H1 (cell line): Measurements from ENCODE around the gene ENDOD1. TPM values are rescaled to one million over a fixed set of nuclear protein-coding genes. Genes with fewer than 3 reads are reported as not detected.

ENCODE experiments used
- BRCA1 ChIP-seq: IDR thresholded peaks from 2 replicates; pipeline ENCODE4 v1.6.1; 2012; ENCODE audit warnings: low read depth, low read length, improper control_type of control experiment
- EGR1 ChIP-seq: IDR thresholded peaks from 2 replicates; pipeline ENCODE4 v1.6.1; 2011; ENCODE audit warnings: low read depth, low read length, borderline replicate concordance
- HDAC6 ChIP-seq: IDR thresholded peaks from one replicate; pipeline ENCODE4 v1.7.1; 2012; ENCODE audit warnings: low read depth, mild to moderate bottlenecking, inconsistent platforms, low read length, moderate library complexity
- JUN ChIP-seq: IDR thresholded peaks from 2 replicates; pipeline ENCODE4 v1.6.1; 2011; ENCODE audit warnings: low read depth, mild to moderate bottlenecking, improper control_type of control experiment, low read length
- PHF8 ChIP-seq: fragments of 200-600 bp; sonication (generic); conservative IDR thresholded peaks from 2 replicates; pipeline ENCODE4 v1.7.1; 2012; ENCODE audit warnings: low read depth, mild to moderate bottlenecking, inconsistent platforms, low read length, moderate library complexity
- POU5F1 ChIP-seq: IDR thresholded peaks from 2 replicates; pipeline ENCODE4 v1.6.1; 2011; ENCODE audit warnings: low read depth, mild to moderate bottlenecking, low read length, moderate library complexity
- RXRA ChIP-seq: IDR thresholded peaks from 2 replicates; pipeline ENCODE4 v1.6.1; 2011; ENCODE audit warnings: low read depth, mild to moderate bottlenecking, low read length, moderate library complexity; ENCODE audit not compliant: insufficient read depth
- SIX5 ChIP-seq: IDR thresholded peaks from 2 replicates; pipeline ENCODE4 v1.6.1; 2011; ENCODE audit warnings: mild to moderate bottlenecking, low read depth, low read length
- ZNF274 ChIP-seq: IDR thresholded peaks from 2 replicates; pipeline ENCODE4 v1.7.0; 2012; ENCODE audit warnings: low read length, borderline replicate concordance; ENCODE audit errors: extremely low read depth
- polyA plus RNA-seq, 7 experiments: library from polyadenylated mRNA; depleted of rRNA in 3 of 7; stranded (reverse) in 5 of 7; unstranded in 2 of 7; fragments of >200 nt in 5 of 7; fragments of 200-250 nt in 2 of 7; gene quantifications; 1 replicate in 5 of 7; 2 replicates in 1 of 7; 4 replicates in 1 of 7; pipeline versions ENCODE4 v1.2.1 to v1.2.3, GENCODE V29; 2011 to 2013; ENCODE audit warnings: missing spikeins in 2 of 7, mixed read lengths in 2 of 7
- total RNA-seq: library from RNA; stranded (reverse); fragmentation: NEBNext Ultra II Directional; extraction: Animal tissue kit (Norgen Biotek cat#: 25700); gene quantifications from 2 replicates; pipeline ENCODE4 v1.2.1, GENCODE V29; 2021
- TF ChIP-seq, protein P1 (sequence below): fragments of 300-600 bp; sonication (generic); IDR thresholded peaks from 2 replicates; pipeline ENCODE4 v1.7.1; 2012; ENCODE audit warnings: low read length, moderate library complexity, mild to moderate bottlenecking, inconsistent platforms; ENCODE audit not compliant: insufficient replicate concordance
- TF ChIP-seq, protein P2 (sequence below): IDR thresholded peaks from 2 replicates; pipeline ENCODE4 v1.6.1; 2012; ENCODE audit warnings: low read length, inconsistent platforms

The ENDOD1 gene
- total and polyA plus RNA-seq, 2 of the 8 experiments (the other 6 are each of a cell fraction or from before 2014, with no cell fraction given): 1.2 to 2.5 TPM

DNA sequence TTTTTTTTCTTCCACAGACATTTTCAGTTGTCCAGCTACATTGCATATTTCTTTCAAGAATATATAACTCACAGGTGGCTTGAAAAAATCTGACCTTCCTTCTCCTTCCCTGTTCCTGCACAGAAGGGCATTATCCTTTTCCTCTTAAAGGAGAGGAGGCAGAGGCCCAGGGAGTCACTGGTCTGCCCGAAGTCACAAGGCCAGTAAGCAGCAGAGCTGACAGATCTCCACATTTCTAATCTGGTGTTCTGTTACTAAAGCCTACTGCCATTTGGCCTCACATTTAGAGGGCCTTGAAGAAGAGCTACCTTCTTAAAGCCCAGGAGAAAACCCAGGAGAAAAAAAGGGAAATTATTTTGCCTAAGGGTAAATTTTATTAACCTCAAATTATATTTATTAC is 12.3 kb downstream of the ENDOD1 start (continued):
- TF ChIP-seq, protein P1, sequence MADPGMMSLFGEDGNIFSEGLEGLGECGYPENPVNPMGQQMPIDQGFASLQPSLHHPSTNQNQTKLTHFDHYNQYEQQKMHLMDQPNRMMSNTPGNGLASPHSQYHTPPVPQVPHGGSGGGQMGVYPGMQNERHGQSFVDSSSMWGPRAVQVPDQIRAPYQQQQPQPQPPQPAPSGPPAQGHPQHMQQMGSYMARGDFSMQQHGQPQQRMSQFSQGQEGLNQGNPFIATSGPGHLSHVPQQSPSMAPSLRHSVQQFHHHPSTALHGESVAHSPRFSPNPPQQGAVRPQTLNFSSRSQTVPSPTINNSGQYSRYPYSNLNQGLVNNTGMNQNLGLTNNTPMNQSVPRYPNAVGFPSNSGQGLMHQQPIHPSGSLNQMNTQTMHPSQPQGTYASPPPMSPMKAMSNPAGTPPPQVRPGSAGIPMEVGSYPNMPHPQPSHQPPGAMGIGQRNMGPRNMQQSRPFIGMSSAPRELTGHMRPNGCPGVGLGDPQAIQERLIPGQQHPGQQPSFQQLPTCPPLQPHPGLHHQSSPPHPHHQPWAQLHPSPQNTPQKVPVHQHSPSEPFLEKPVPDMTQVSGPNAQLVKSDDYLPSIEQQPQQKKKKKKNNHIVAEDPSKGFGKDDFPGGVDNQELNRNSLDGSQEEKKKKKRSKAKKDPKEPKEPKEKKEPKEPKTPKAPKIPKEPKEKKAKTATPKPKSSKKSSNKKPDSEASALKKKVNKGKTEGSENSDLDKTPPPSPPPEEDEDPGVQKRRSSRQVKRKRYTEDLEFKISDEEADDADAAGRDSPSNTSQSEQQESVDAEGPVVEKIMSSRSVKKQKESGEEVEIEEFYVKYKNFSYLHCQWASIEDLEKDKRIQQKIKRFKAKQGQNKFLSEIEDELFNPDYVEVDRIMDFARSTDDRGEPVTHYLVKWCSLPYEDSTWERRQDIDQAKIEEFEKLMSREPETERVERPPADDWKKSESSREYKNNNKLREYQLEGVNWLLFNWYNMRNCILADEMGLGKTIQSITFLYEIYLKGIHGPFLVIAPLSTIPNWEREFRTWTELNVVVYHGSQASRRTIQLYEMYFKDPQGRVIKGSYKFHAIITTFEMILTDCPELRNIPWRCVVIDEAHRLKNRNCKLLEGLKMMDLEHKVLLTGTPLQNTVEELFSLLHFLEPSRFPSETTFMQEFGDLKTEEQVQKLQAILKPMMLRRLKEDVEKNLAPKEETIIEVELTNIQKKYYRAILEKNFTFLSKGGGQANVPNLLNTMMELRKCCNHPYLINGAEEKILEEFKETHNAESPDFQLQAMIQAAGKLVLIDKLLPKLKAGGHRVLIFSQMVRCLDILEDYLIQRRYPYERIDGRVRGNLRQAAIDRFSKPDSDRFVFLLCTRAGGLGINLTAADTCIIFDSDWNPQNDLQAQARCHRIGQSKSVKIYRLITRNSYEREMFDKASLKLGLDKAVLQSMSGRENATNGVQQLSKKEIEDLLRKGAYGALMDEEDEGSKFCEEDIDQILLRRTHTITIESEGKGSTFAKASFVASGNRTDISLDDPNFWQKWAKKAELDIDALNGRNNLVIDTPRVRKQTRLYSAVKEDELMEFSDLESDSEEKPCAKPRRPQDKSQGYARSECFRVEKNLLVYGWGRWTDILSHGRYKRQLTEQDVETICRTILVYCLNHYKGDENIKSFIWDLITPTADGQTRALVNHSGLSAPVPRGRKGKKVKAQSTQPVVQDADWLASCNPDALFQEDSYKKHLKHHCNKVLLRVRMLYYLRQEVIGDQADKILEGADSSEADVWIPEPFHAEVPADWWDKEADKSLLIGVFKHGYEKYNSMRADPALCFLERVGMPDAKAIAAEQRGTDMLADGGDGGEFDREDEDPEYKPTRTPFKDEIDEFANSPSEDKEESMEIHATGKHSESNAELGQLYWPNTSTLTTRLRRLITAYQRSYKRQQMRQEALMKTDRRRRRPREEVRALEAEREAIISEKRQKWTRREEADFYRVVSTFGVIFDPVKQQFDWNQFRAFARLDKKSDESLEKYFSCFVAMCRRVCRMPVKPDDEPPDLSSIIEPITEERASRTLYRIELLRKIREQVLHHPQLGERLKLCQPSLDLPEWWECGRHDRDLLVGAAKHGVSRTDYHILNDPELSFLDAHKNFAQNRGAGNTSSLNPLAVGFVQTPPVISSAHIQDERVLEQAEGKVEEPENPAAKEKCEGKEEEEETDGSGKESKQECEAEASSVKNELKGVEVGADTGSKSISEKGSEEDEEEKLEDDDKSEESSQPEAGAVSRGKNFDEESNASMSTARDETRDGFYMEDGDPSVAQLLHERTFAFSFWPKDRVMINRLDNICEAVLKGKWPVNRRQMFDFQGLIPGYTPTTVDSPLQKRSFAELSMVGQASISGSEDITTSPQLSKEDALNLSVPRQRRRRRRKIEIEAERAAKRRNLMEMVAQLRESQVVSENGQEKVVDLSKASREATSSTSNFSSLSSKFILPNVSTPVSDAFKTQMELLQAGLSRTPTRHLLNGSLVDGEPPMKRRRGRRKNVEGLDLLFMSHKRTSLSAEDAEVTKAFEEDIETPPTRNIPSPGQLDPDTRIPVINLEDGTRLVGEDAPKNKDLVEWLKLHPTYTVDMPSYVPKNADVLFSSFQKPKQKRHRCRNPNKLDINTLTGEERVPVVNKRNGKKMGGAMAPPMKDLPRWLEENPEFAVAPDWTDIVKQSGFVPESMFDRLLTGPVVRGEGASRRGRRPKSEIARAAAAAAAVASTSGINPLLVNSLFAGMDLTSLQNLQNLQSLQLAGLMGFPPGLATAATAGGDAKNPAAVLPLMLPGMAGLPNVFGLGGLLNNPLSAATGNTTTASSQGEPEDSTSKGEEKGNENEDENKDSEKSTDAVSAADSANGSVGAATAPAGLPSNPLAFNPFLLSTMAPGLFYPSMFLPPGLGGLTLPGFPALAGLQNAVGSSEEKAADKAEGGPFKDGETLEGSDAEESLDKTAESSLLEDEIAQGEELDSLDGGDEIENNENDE: no peak
- TF ChIP-seq SIX5: no peak
- no peak for TF ChIP-seq ZNF274
- TF ChIP-seq JUN: no peak
- TF ChIP-seq RXRA: no peak
- TF ChIP-seq, protein P2, sequence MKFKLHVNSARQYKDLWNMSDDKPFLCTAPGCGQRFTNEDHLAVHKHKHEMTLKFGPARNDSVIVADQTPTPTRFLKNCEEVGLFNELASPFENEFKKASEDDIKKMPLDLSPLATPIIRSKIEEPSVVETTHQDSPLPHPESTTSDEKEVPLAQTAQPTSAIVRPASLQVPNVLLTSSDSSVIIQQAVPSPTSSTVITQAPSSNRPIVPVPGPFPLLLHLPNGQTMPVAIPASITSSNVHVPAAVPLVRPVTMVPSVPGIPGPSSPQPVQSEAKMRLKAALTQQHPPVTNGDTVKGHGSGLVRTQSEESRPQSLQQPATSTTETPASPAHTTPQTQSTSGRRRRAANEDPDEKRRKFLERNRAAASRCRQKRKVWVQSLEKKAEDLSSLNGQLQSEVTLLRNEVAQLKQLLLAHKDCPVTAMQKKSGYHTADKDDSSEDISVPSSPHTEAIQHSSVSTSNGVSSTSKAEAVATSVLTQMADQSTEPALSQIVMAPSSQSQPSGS: no peak
- TF ChIP-seq HDAC6: no peak
- TF ChIP-seq BRCA1: no peak
- no peak for TF ChIP-seq EGR1
- no peak for TF ChIP-seq PHF8
- TF ChIP-seq POU5F1: no peak
